ENCODE data around the gene NRDC. TPM values are rescaled to one million over a fixed set of nuclear protein-coding genes. Genes with fewer than 3 reads are reported as not detected.

The NRDC gene
- total RNA-seq, 1 experiment from 2014 or later, result 147 TPM

DNA sequence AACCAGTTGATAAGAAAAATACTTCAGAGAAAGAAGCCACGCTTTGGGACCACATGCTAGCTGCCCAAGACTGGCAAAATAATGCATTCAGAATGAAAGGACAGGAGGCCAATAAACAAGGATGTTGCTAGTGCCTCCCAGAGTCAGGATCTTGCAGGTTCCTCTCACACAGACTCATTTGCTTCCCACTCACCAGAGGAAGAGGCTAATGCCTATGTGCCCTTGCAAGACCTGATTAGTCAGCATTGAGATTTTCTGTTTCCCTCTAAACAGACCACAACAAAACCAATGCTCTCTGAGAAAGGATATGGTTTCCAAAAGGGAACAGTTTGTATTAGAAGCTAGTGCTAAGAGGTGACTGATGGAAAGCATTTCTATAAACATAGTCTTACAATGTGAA, 85.7 kb downstream of the NRDC start:
- peak overlapping the region in 1 of 3 experiments; percentile 42; a peak in 1 of 7 replicates for H3K27ac Mint-ChIP-seq
- H3K4me1 ChIP-seq (ENCODE audit: insufficient read depth, low read length), result no peaks in the 10 kb centered on the region
- no peak overlapping the region for H2BK15ac ChIP-seq (ENCODE audit: low read depth, low read length)
- peaks cover 37 to 84% (median 72%) of the 10 kb centered on the region in 3 experiments; a peak in 6 of 7 replicates for H3K36me3 Mint-ChIP-seq (ENCODE audit: insufficient read depth in 1 of 3, low read depth in 3 of 3)
- no peak overlapping the region for H3K56ac ChIP-seq (ENCODE audit: insufficient read length, low read depth, low read length)
- no peaks in the 10 kb centered on the region for H4K20me1 ChIP-seq (ENCODE audit: control insufficient read depth, insufficient read depth, insufficient read length)
- H4K91ac ChIP-seq (ENCODE audit: insufficient read length, low read depth, low read length), result no peak overlapping the region
- H3K4me3 Mint-ChIP-seq, result no peak overlapping the region
- no peak overlapping the region for H3K4me2 ChIP-seq (ENCODE audit: insufficient read depth, insufficient read length, low read length)
- no peak overlapping the region for H2BK120ac ChIP-seq (ENCODE audit: low read depth, low read length, poor library complexity, severe bottlenecking)
- no peak overlapping the region for H3K14ac ChIP-seq (ENCODE audit: insufficient read depth, low read length)
- H3K9ac ChIP-seq (ENCODE audit: extremely low read depth, insufficient read length, low read length), result no peak overlapping the region
- H2BK12ac ChIP-seq (ENCODE audit: insufficient read length, low read depth, low read length), result no peak overlapping the region
- no peaks in the 10 kb centered on the region for H3K79me2 ChIP-seq (ENCODE audit: insufficient read depth, low read length)
- no peaks in the 10 kb centered on the region for H3K27me3 ChIP-seq (ENCODE audit: insufficient read depth, low read length)
- no peaks in the 10 kb centered on the region for H3K9me3 ChIP-seq (ENCODE audit: control insufficient read depth, low read depth, low read length)
- no peaks in the 10 kb centered on the region for H3K4me1 Mint-ChIP-seq
- TF ChIP-seq, protein P1, sequence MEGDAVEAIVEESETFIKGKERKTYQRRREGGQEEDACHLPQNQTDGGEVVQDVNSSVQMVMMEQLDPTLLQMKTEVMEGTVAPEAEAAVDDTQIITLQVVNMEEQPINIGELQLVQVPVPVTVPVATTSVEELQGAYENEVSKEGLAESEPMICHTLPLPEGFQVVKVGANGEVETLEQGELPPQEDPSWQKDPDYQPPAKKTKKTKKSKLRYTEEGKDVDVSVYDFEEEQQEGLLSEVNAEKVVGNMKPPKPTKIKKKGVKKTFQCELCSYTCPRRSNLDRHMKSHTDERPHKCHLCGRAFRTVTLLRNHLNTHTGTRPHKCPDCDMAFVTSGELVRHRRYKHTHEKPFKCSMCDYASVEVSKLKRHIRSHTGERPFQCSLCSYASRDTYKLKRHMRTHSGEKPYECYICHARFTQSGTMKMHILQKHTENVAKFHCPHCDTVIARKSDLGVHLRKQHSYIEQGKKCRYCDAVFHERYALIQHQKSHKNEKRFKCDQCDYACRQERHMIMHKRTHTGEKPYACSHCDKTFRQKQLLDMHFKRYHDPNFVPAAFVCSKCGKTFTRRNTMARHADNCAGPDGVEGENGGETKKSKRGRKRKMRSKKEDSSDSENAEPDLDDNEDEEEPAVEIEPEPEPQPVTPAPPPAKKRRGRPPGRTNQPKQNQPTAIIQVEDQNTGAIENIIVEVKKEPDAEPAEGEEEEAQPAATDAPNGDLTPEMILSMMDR (conservative IDR thresholded peaks at IDR 0.05), result no peak
- H3K18ac ChIP-seq (ENCODE audit: insufficient read length, low read depth, low read length), result no peak overlapping the region
- H3K23ac ChIP-seq (ENCODE audit: insufficient read length, low read depth, low read length), result no peak overlapping the region
- no peak overlapping the region for H3T11ph ChIP-seq (ENCODE audit: low read length)
- H2AK5ac ChIP-seq (ENCODE audit: insufficient read length, low read length), result no peak overlapping the region
- no peak overlapping the region for H4K5ac ChIP-seq (ENCODE audit: insufficient read length, low read depth, low read length)
- no peak for DNase-seq
- no peak overlapping the region for H2AFZ ChIP-seq (ENCODE audit: low read length)
- no peak overlapping the region for H2BK20ac ChIP-seq (ENCODE audit: low read depth, low read length, poor library complexity, severe bottlenecking)
- H3K27ac ChIP-seq (ENCODE audit: insufficient read length, low read depth, low read length), result no peak overlapping the region
- no peaks in the 10 kb centered on the region for H3K9me3 Mint-ChIP-seq
- no peaks in the 10 kb centered on the region for H3K27me3 Mint-ChIP-seq (ENCODE audit: low read depth)
- no peak overlapping the region for H3K4ac ChIP-seq (ENCODE audit: low read depth, low read length)
- H3K79me1 ChIP-seq (ENCODE audit: insufficient read depth, low read depth, low read length, poor library complexity, severe bottlenecking), result no peaks in the 10 kb centered on the region
- H4K8ac ChIP-seq (replicated peaks; ENCODE audit: insufficient read length, low read depth, low read length), result no peak overlapping the region
- H2BK5ac ChIP-seq (ENCODE audit: insufficient read length, low read length), result no peak overlapping the region
- no peaks in the 10 kb centered on the region for H3K23me2 ChIP-seq (ENCODE audit: insufficient read length, low read depth, low read length, poor library complexity, severe bottlenecking)
- WGBS (ENCODE audit: extremely low coverage, insufficient read length, low lambda C conversion rate), result no CpG with 5 or more reads among the region's 1 CpG

Measured in H9 (cell line).